K562 (cell line): ENCODE measurements around the gene DAPK1. TPM values are rescaled to one million over a fixed set of nuclear protein-coding genes. Genes with fewer than 3 reads are reported as not detected.

Experiments
- ATF4 ChIP-seq: fragments of 450-650 bp; formaldehyde crosslinking; IDR thresholded peaks from 2 replicates; pipeline ENCODE4 v1.4.0; 2022; ENCODE audit warnings: mild to moderate bottlenecking, moderate library complexity
- ATF6 ChIP-seq: sonication (generic); formaldehyde crosslinking; IDR thresholded peaks from 2 replicates; pipeline ENCODE4 v1.4.0; 2020; ENCODE audit warnings: mild to moderate bottlenecking, missing genetic modification reagents
- BACH1 ChIP-seq: fragments of 200-800 bp; sonication (Bioruptor generic); IDR thresholded peaks from 2 replicates; pipeline ENCODE4 v1.6.1; 2016; ENCODE audit warnings: missing genetic modification characterization, missing compliant biosample characterization
- BRCA1 ChIP-seq, 2 experiments: fragments of 450-650 bp in 1 of 2; sonication (generic) in 1 of 2; formaldehyde crosslinking in 1 of 2; IDR thresholded peaks; 2 replicates each; pipeline versions ENCODE4 v1.5.0 to v1.6.1; 2017 to 2020; ENCODE audit warnings: mild to moderate bottlenecking in 1 of 2, missing genetic modification reagents in 1 of 2
- CEBPB ChIP-seq: fragments of 450-650 bp; IDR thresholded peaks from 2 replicates; pipeline ENCODE4 v1.6.1; 2016; ENCODE audit warnings: missing genetic modification characterization, missing compliant biosample characterization
- CUX1 ChIP-seq: fragments of 200-800 bp; sonication (Bioruptor generic); IDR thresholded peaks from 2 replicates; pipeline ENCODE4 v1.6.1; 2016; ENCODE audit warnings: missing genetic modification characterization, missing compliant biosample characterization
- EHMT2 ChIP-seq: fragments of 450-650 bp; IDR thresholded peaks from 2 replicates; pipeline ENCODE4 v1.6.1; 2018; ENCODE audit warnings: antibody characterized with exemption
- FOXJ2 ChIP-seq: fragments of 200-800 bp; sonication (Bioruptor generic); IDR thresholded peaks from 2 replicates; pipeline ENCODE4 v1.6.1; 2016; ENCODE audit warnings: missing genetic modification characterization, missing compliant biosample characterization
- NFIC ChIP-seq: fragments of 450-650 bp; IDR thresholded peaks from 2 replicates; pipeline ENCODE4 v1.6.1; 2017; ENCODE audit warnings: mild to moderate bottlenecking, inconsistent platforms
- POLR3G ChIP-seq: IDR thresholded peaks from 2 replicates; pipeline ENCODE4 v1.6.1; 2011; ENCODE audit not compliant: insufficient read length, insufficient replicate concordance; ENCODE audit errors: extremely low read depth
- SOX6 ChIP-seq: fragments of 450-650 bp; IDR thresholded peaks from 2 replicates; pipeline ENCODE4 v1.6.1; 2014; ENCODE audit warnings: mild to moderate bottlenecking
- SREBF1 ChIP-seq: fragments of 150-350 bp; IDR thresholded peaks from 2 replicates; pipeline ENCODE4 v1.6.1; 2014; ENCODE audit warnings: antibody characterized with exemption, low read depth, low read length, borderline replicate concordance
- TCF7L2 ChIP-seq: fragments of 150-350 bp; IDR thresholded peaks from 2 replicates; pipeline ENCODE4 v1.6.1; 2016; ENCODE audit warnings: low read depth, mild to moderate bottlenecking, low read length, moderate library complexity
- ZBTB34 ChIP-seq: fragments of 250-450 bp; sonication (Bioruptor Pico); IDR thresholded peaks from 2 replicates; pipeline ENCODE4 v1.8.0; 2021; ENCODE audit warnings: mild to moderate bottlenecking, moderate library complexity
- ZFP91 ChIP-seq: sonication (generic); formaldehyde crosslinking; IDR thresholded peaks from 2 replicates; pipeline ENCODE4 v1.8.0; 2022; ENCODE audit warnings: mild to moderate bottlenecking, missing genetic modification reagents
- ZNF57 ChIP-seq: fragments of 450-650 bp; formaldehyde crosslinking; IDR thresholded peaks from 2 replicates; pipeline ENCODE4 v1.4.0; 2020; ENCODE audit warnings: mild to moderate bottlenecking, moderate library complexity
- ZNF589 ChIP-seq: fragments of 200-800 bp; sonication (Bioruptor generic); IDR thresholded peaks from 2 replicates; pipeline ENCODE4 v1.6.1; 2016; ENCODE audit warnings: low read depth, missing genetic modification characterization, missing compliant biosample characterization
- polyA plus RNA-seq, 8 experiments: library from polyadenylated mRNA; depleted of rRNA in 4 of 8; stranded (reverse) in 5 of 8; unstranded in 3 of 8; fragments of >200 nt; fragmentation: Nextera tagmentation in 2 of 8; fragmentation: Illumina TruSeq in 1 of 8; extraction: Ambion mirVana in 2 of 8; extraction: Trizol in 1 of 8; gene quantifications; 2 replicates each; pipeline versions ENCODE4 v1.2.1 to v1.2.3, GENCODE V29; 2011 to 2014; ENCODE audit warnings: inconsistent platforms in 1 of 8, missing spikeins in 1 of 8
- total RNA-seq, 7 experiments: library from RNA; depleted of rRNA in 6 of 7; stranded (reverse); fragments of >200 nt in 6 of 7; fragmentation: Illumina TruSeq in 2 of 7; extraction: Trizol in 2 of 7; gene quantifications; 2 replicates each; pipeline versions ENCODE4 v1.2.1 to v1.2.3, GENCODE V29; 2011 to 2021; ENCODE audit warnings: low replicate concordance in 1 of 7

DAPK1 gene
- total and polyA plus RNA-seq, 9 of the 15 experiments (the other 6 are each of a cell fraction or from before 2014, with no cell fraction given), result 1.7 to 26.4 (median 15.8) TPM

GRCh38 chr9:87518702-87519335 lies 21.2 kb downstream of the DAPK1 start (continued):
- TF ChIP-seq ZFP91 (no peak), BRCA1 (IDR thresholded peaks at IDR 0.05) (no peak), BRCA1 (CRISPR knock-in tag; IDR thresholded peaks at IDR 0.05) (no peak), ZBTB34 (no peak), POLR3G (no peak), SREBF1 (no peak), SOX6 (peak; percentile 83), BACH1 (no peak), CUX1 (no peak), ZNF589 (CRISPR knock-in tag) (peak; percentile 85; the same call in 1 of the 2 replicates), ATF6 (0 out of 2 replicates have a peak, but pooled peaks have one; percentile 24), CEBPB (peak; percentile 99), FOXJ2 (no peak), NFIC (peak; percentile 93), EHMT2 (no peak), ZNF57 (CRISPR knock-in tag) (no peak), ATF4 (CRISPR knock-in tag) (no peak), TCF7L2 (no peak)
